ENCODE results near the gene C3orf62.

C3orf62 gene

GRCh38 chr3:49310677-49311076, 33.6 kb upstream of the C3orf62 start:
- TF ChIP-seq, protein P1, sequence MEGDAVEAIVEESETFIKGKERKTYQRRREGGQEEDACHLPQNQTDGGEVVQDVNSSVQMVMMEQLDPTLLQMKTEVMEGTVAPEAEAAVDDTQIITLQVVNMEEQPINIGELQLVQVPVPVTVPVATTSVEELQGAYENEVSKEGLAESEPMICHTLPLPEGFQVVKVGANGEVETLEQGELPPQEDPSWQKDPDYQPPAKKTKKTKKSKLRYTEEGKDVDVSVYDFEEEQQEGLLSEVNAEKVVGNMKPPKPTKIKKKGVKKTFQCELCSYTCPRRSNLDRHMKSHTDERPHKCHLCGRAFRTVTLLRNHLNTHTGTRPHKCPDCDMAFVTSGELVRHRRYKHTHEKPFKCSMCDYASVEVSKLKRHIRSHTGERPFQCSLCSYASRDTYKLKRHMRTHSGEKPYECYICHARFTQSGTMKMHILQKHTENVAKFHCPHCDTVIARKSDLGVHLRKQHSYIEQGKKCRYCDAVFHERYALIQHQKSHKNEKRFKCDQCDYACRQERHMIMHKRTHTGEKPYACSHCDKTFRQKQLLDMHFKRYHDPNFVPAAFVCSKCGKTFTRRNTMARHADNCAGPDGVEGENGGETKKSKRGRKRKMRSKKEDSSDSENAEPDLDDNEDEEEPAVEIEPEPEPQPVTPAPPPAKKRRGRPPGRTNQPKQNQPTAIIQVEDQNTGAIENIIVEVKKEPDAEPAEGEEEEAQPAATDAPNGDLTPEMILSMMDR (IDR thresholded peaks at IDR 0.05; ENCODE audit: control extremely low read depth, extremely low read depth, low read depth, missing control alignments): no peak
- ChIA-PET POLR2A (no interaction called here), CTCF (interaction anchor here (1.1 to 1.2 kb wide), 2 partner anchors 8 to 10 kb away, joined by 3 to 5 read pairs; no protein-coding TSS in a partner anchor)
- DNase-seq (ENCODE audit: extremely low spot score): no peak

GRCh38 chr3:49305608-49306007, 28.6 kb upstream of the C3orf62 start:
- TF ChIP-seq, protein P1 (IDR thresholded peaks at IDR 0.05; ENCODE audit: control extremely low read depth, extremely low read depth, low read depth, missing control alignments): no peak
- ChIA-PET POLR2A (no interaction called here), CTCF (no interaction called here)
- DNase-seq (ENCODE audit: extremely low spot score): no peak

DNA sequence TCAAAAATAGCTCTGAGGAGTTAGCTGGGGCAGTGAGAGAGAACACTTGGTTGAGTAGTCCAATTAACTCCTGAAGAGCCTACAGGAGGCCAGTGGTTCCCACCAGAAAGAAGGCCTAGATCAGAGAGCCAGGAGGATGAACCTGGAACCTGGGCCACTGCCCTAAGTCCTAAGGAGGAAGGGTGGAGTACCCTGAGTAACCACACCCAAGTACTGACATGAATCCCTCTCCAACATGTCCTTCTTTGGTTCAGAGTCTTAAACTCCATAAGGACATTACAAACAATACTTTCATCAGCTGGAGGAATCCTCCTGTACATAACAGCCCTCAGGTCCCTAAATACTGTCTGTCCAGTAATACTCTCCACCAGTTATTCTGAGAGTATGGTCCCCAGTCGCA, 25.6 kb upstream of the C3orf62 start:
- ChIA-PET CTCF (interaction anchor here (1.1 to 1.4 kb wide), 4 partner anchors 8 to 147 kb away, joined by 3 to 6 read pairs (median 5); partner anchors contain the start of gene USP4), POLR2A (no interaction called here)
- TF ChIP-seq, protein P1 (IDR thresholded peaks at IDR 0.05; ENCODE audit: control extremely low read depth, extremely low read depth, low read depth, missing control alignments): no peak
- DNase-seq (ENCODE audit: extremely low spot score): no peak

GRCh38 chr3:49300595-49300994, 23.6 kb upstream of the C3orf62 start:
- TF ChIP-seq, protein P1 (IDR thresholded peaks at IDR 0.05; ENCODE audit: control extremely low read depth, extremely low read depth, low read depth, missing control alignments): no peak
- no peak for DNase-seq (ENCODE audit: extremely low spot score)
- POLR2A ChIA-PET: no interaction called here
- CTCF ChIA-PET: interaction anchor here (0.6 to 0.9 kb wide), 2 partner anchors 20 to 129 kb away, joined by 3 read pairs; partner anchors contain the start of gene KLHDC8B

- CTCF ChIA-PET: no interaction called here
- POLR2A ChIA-PET: no interaction called here
- TF ChIP-seq, protein P1 (IDR thresholded peaks at IDR 0.05; ENCODE audit: control extremely low read depth, extremely low read depth, low read depth, missing control alignments): no peak
- DNase-seq (ENCODE audit: extremely low spot score): no peak
Observed at GRCh38 chr3:49298511-49298910, 21.5 kb upstream of the C3orf62 start.

- ChIA-PET CTCF (interaction anchor here (1.1 to 1.5 kb wide), 4 partner anchors 12 to 152 kb away, joined by 3 to 6 read pairs (median 4); no protein-coding TSS in a partner anchor), POLR2A (interaction anchor here (0.5 kb wide), 1 partner anchor 431 kb away, joined by 3 read pairs; no protein-coding TSS in a partner anchor)
- TF ChIP-seq, protein P1 (IDR thresholded peaks at IDR 0.05; ENCODE audit: control extremely low read depth, extremely low read depth, low read depth, missing control alignments): no peak
- no peak for DNase-seq (ENCODE audit: extremely low spot score)
Observed at GRCh38 chr3:49296781-49297411, 19.9 kb upstream of the C3orf62 start.

Data from GM10248 (cell line).